Neural cell (in vitro differentiated cells): Measurements from ENCODE around the gene ACBD7. TPM values are rescaled to one million over a fixed set of nuclear protein-coding genes. Genes with fewer than 3 reads are reported as not detected.

Experiments
- H2AFZ ChIP-seq: fragments of 200-600, 300-800 bp; sonication (generic), shearing (Covaris generic); 2 replicates; pipeline ENCODE4 v1.6.0; 2014; ENCODE audit warnings: low read depth, mild to moderate bottlenecking, antibody characterized with exemption, low read length, moderate library complexity
- H3F3A ChIP-seq: fragments of 200-600 bp; shearing (Covaris generic); 2 replicates; pipeline ENCODE4 v1.6.1; 2016; ENCODE audit warnings: mild to moderate bottlenecking, moderate library complexity, mixed read lengths, antibody characterized with exemption, low read length; ENCODE audit not compliant: insufficient read depth, poor library complexity, severe bottlenecking
- H3K27ac ChIP-seq: fragments of 200-600, 300-800 bp; sonication (generic), shearing (Covaris generic); 2 replicates; pipeline ENCODE4 v1.5.1; 2014; ENCODE audit warnings: mild to moderate bottlenecking, low read length, moderate library complexity
- H3K27me3 ChIP-seq: fragments of 300-800, 200-600 bp; sonication (generic), shearing (Covaris generic); 2 replicates; pipeline ENCODE4 v1.6.0; 2014; ENCODE audit warnings: mild to moderate bottlenecking, low read depth, low read length, moderate library complexity; ENCODE audit not compliant: insufficient read depth
- H3K36me3 ChIP-seq: fragments of 300-800, 200-600 bp; sonication (generic), shearing (Covaris generic); 2 replicates; pipeline ENCODE4 v1.5.1; 2014; ENCODE audit warnings: mild to moderate bottlenecking, antibody characterized with exemption, low read length, moderate library complexity; ENCODE audit not compliant: insufficient read depth
- H3K4me2 ChIP-seq: fragments of 300-800, 200-600 bp; sonication (generic), shearing (Covaris generic); 2 replicates; pipeline ENCODE4 v1.6.0; 2014; ENCODE audit warnings: mild to moderate bottlenecking, low read length
- H3K4me3 ChIP-seq: fragments of 300-800, 200-600 bp; sonication (generic), shearing (Covaris generic); 2 replicates; pipeline ENCODE4 v1.5.1; 2014; ENCODE audit warnings: mild to moderate bottlenecking, low read length, moderate library complexity
- H3K79me2 ChIP-seq: fragments of 200-600 bp; shearing (Covaris generic); replicated peaks from 2 replicates; pipeline ENCODE4 v1.6.0; 2014; ENCODE audit warnings: mild to moderate bottlenecking, low read length, moderate library complexity; ENCODE audit not compliant: insufficient read depth
- H3K9ac ChIP-seq: fragments of 300-800, 200-600 bp; sonication (generic), shearing (Covaris generic); 2 replicates; pipeline ENCODE4 v1.6.1; 2016; ENCODE audit warnings: mild to moderate bottlenecking, low read length, mixed read lengths
- H3K9me2 ChIP-seq: fragments of 200-600 bp; shearing (Covaris generic); 2 replicates; pipeline ENCODE4 v1.6.1; 2016; ENCODE audit warnings: mild to moderate bottlenecking, low read length, mixed read lengths; ENCODE audit not compliant: insufficient read depth
- H3K9me3 ChIP-seq: fragments of 200-600, 300-800 bp; sonication (generic), shearing (Covaris generic); 2 replicates; pipeline ENCODE4 v1.6.1; 2016; ENCODE audit warnings: mild to moderate bottlenecking, mixed run types, low read length, moderate library complexity, mixed read lengths
- H4K20me1 ChIP-seq: fragments of 200-600 bp; shearing (Covaris generic); 2 replicates; pipeline ENCODE4 v1.6.1; 2016; ENCODE audit warnings: mild to moderate bottlenecking, mixed run types; ENCODE audit not compliant: insufficient read depth
- CTCF ChIP-seq: fragments of 450-650 bp; IDR thresholded peaks from 2 replicates; pipeline ENCODE4 v1.5.1; 2014; ENCODE audit warnings: antibody characterized with exemption, mild to moderate bottlenecking, moderate library complexity; ENCODE audit not compliant: poor library complexity, severe bottlenecking
- EP300 ChIP-seq: fragments of 450-650 bp; conservative IDR thresholded peaks from 2 replicates; pipeline ENCODE4 v1.6.1; 2014; ENCODE audit warnings: antibody characterized with exemption, mild to moderate bottlenecking, moderate library complexity; ENCODE audit not compliant: poor library complexity, severe bottlenecking
- EZH2 ChIP-seq: fragments of 200-600, 300-800 bp; shearing (Covaris generic), sonication (generic); IDR thresholded peaks from 2 replicates; pipeline ENCODE4 v1.6.1; 2014; ENCODE audit warnings: antibody characterized with exemption, low read length, borderline replicate concordance, mild to moderate bottlenecking; ENCODE audit not compliant: insufficient read depth, poor library complexity, severe bottlenecking
- MXI1 ChIP-seq: fragments of 450-650 bp; conservative IDR thresholded peaks from 2 replicates; pipeline ENCODE4 v1.6.1; 2014; ENCODE audit warnings: antibody characterized with exemption, mild to moderate bottlenecking; ENCODE audit not compliant: poor library complexity, severe bottlenecking
- POLR2AphosphoS5 ChIP-seq: IDR thresholded peaks from 2 replicates; pipeline ENCODE4 v1.6.1; 2012
- RAD21 ChIP-seq: fragments of 450-650 bp; conservative IDR thresholded peaks from 2 replicates; pipeline ENCODE4 v1.6.1; 2014; ENCODE audit warnings: antibody characterized with exemption, mild to moderate bottlenecking, moderate library complexity
- REST ChIP-seq: IDR thresholded peaks from 2 replicates; pipeline ENCODE4 v1.6.1; 2012; ENCODE audit warnings: borderline replicate concordance
- SMC3 ChIP-seq: fragments of 450-650 bp; conservative IDR thresholded peaks from 2 replicates; pipeline ENCODE4 v1.6.1; 2014; ENCODE audit warnings: antibody characterized with exemption, mild to moderate bottlenecking, moderate library complexity; ENCODE audit not compliant: poor library complexity
- TAF1 ChIP-seq: IDR thresholded peaks from 2 replicates; pipeline ENCODE4 v1.6.1; 2012; ENCODE audit warnings: low read depth
- polyA plus RNA-seq: library from polyadenylated mRNA; depleted of rRNA; stranded (reverse); fragments of >200 nt; gene quantifications from 2 replicates; pipeline ENCODE4 v1.2.3, GENCODE V29; 2014

The ACBD7 gene
- polyA plus RNA-seq, 1 donor from 2014 or later = 3.3 TPM

DNA sequence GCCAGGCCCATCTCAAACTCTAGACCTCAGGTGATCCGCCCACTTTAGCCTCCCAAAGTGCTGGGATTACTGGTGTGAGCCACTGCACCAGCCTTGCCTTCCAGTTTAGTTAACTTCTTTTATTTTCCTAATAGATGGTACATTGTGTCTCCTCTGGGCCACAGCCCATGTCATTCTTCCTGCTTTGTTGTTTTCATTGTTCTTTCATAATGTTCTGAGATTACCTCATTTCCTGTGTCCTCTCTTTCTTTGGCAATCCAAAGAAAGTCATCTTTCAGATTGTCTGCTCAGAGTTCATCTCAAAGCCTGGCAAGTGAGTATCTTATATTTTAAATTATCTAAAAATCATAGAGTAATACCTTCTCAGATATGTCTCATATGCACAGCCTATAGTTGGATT is 44.9 kb downstream of the ACBD7 start, which contains the start of gene OLAH:
TSS of gene OLAH (plus strand) at position 270 of the 400 bp plus-strand sequence. CDS start 3,346 bp downstream, outside the sequence.
- Histone ChIP-seq H2AFZ (no peak within 1 kb of the TSS), H3F3A (no peaks in the 10 kb centered on the region), H3K27me3 (no peaks in the 10 kb centered on the region), H3K27ac (no peak within 1 kb of the TSS), H4K20me1 (no peaks in the 10 kb centered on the region), H3K36me3 (no peaks in the 10 kb centered on the region), H3K9me2 (no peaks in the 10 kb centered on the region), H3K9ac (no peak within 1 kb of the TSS), H3K4me3 (no peak within 1 kb of the TSS), H3K4me2 (no peak within 1 kb of the TSS), H3K9me3 (no peaks in the 10 kb centered on the region), H3K79me2 (no peaks in the 10 kb centered on the region)
- TF ChIP-seq REST (no peak), POLR2AphosphoS5 (no peak), TAF1 (no peak), EP300 (no peak)

DNA sequence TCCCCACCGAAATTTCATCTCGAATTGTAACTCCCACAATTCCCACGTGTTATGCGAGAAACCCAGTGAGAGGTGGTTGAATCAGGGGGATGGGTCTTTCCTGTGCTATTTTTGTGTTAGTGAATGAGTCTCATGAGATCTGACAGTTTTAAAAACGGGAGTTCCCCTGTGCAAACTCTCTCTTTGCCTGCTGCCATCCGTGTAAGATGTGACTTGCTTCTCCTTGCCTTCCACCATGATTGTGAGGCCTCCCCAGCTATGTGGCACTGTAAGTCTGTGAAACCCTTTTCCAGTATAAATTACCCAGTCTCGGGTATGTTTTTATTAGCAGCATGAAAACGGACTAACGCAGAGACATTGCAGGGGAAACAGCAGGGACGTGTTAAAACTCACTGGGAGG is 50.2 kb downstream of the ACBD7 start:
- no peak overlapping the region for H2AFZ ChIP-seq
- no peaks in the 10 kb centered on the region for H3K79me2 ChIP-seq
- H3K4me2 ChIP-seq = no peak overlapping the region
- no peaks in the 10 kb centered on the region for H3K27me3 ChIP-seq
- no peak overlapping the region for H3K9ac ChIP-seq
- no peaks in the 10 kb centered on the region for H3K9me2 ChIP-seq
- TF ChIP-seq POLR2AphosphoS5 = no peak
- TF ChIP-seq MXI1 = no peak
- no peak for TF ChIP-seq TAF1
- TF ChIP-seq CTCF = no peak
- no peak for TF ChIP-seq REST
- TF ChIP-seq EP300 = no peak
- TF ChIP-seq RAD21 = no peak
- no peak for TF ChIP-seq EZH2
- no peak for TF ChIP-seq SMC3
- H3K4me3 ChIP-seq = no peak overlapping the region
- H3K36me3 ChIP-seq = no peaks in the 10 kb centered on the region
- H3K27ac ChIP-seq = no peak overlapping the region
- no peaks in the 10 kb centered on the region for H4K20me1 ChIP-seq
- H3K9me3 ChIP-seq = no peaks in the 10 kb centered on the region
- no peaks in the 10 kb centered on the region for H3F3A ChIP-seq
